HG03575 (cell line): ENCODE results near the gene KCNK1.
A peak's percentile ranks its signal among the peaks of the same experiment; 100 is the strongest.
"Not testable (repeated sequence)": the region's sequence is repeated elsewhere in the genome, so short reads cannot be mapped to it uniquely, and the experiment has no call there.

ENCODE experiments used
- ATAC-seq: cut with Tn5 transposase; IDR thresholded peaks from one replicate; pipeline ENCODE4 v1.9.1; 2021; ENCODE audit not compliant: unreplicated experiment, insufficient number of reproducible peaks, low FRiP score; ENCODE audit errors: extremely low read depth

KCNK1 gene

DNA sequence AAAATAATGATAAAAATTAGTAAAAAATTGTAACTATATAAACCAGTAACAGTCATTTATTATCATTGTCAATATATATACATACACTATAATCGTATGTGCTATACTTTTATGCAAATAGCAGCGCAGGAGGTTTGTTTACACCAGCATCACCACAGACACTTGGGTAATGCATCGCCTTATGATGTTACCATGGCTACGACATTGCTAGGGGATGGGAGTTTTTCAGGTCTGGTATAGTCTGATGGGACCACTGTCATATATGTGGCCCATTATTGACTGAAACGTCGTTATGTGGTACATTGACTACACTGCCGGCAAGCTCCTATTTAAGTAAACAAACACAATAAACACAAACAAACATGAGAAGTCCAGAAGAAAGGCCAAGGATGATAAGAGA is 45.6 kb downstream of the KCNK1 start:
- no peak for ATAC-seq

DNA sequence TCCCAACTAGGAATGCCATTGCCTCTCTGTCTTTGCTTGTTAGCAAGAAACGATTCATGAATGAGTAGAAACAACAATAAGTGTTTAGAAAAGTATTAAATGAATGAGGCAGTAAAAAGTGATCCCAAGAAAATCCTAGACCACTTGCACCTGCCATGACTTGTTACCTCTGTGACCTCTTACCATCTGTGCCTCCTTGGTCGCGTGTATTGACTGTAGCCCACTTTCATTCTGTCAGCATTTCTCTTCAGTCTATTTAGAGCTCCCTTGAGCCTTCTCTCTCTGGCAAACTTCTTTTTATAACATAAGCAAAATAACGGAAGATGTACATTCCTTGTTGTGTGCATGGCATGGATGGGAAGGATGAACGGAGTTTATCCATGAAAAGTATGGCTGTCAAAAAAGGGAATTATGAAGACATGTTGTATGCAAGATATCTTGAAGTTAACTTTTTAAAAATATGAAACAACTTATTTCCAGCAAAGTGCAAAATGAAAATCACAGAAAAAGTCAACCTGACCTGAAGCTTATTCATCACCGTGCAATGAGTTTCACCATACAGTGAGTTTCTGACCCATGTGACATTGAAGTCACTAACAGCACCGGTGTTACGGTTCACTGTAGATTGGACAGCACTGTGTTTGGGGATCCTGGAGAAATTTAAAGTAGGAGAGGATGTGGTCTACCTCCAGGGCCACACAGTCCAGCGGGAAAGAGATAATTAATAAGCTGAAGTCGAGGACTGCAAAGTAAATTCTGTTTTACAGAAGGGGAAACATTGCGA is 47.7 kb downstream of the KCNK1 start:
- no peak for ATAC-seq

DNA sequence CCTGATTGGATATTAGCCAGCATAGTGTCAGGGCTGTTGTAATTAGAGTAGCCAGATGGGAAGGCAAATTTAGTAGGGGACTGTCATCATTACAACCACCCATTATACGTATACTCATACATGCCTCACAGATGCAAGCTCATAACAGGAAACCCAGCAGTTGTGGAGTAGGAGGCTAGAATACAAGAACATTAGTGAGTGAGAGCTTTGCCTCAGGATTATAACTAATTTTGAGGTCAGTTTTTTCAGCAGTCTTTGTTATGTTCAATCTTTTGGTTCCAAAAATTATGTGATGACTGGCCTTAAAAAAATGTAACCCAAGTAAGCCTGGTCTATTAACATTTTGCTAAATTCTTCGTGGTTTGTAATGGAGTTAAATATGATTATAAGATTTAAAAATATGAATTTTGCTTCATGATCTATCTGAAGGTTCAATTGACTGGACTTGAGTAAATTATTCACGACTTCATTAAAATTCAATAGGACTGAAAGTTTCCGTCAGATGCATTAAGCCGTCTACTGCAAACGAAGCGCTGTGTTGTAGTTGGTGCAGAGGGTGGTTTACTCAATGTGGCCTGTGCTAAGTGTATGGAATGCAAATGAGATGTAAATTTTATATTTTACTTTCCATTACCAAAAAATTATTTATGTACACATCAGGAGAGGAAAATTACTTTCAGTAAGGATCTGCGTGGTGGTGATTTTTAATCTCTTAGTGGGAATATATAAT is 48.8 kb downstream of the KCNK1 start:
- ATAC-seq, result no peak

DNA sequence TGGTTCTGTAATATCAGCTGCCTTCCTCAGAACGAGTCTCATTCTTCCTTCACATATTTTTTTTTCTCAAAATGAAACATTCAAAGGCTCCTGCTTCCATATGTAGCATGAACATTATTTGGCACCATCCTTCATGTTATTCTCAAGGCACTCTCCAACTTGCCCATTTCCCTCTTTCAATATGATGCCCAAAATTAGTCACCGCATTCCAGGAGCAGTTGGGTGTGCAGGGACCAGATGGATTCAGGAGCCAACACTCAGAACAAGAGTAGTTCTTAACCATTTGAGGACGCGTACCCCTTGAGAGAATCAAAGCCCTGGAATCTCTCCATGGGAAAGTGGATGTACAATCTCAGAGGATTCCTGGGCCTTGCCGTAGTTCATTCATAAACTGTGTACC is 50.3 kb downstream of the KCNK1 start:
- no peak for ATAC-seq

DNA sequence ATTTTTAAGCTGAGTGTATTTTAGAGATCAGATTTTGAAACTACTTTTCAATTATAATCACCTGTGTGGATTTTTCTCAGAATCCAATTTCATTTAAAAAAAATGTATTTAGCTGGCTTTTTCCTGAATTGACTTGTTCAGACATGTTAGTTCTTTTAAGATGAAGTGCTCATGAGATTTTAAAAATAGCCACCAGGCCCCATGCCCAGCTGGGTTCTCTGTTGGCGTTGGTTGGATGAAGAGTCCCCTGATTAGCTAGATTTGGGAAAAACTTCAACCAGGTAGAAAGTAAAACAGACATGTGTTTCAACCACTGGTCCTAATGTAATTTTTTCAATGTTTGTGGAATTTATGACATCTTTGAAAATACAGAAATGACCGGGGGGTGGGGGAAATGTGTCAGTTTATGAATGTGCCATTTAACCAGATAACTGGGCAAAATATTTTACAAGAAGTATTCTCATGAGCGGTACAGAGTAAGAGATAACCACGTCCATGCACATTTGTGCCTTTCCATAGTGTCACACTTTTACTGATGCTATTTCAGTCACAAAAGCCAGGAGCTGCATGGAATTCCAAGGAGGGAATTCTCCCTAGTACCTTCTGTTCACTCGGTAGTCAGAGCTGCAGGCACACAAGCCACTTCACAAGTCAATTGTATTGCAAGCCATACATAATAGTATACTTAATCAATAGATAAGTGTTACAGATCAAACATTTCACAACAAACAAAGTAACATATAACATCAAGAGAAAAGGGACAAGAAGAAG is 51.1 kb downstream of the KCNK1 start:
- ATAC-seq, result no peak

DNA sequence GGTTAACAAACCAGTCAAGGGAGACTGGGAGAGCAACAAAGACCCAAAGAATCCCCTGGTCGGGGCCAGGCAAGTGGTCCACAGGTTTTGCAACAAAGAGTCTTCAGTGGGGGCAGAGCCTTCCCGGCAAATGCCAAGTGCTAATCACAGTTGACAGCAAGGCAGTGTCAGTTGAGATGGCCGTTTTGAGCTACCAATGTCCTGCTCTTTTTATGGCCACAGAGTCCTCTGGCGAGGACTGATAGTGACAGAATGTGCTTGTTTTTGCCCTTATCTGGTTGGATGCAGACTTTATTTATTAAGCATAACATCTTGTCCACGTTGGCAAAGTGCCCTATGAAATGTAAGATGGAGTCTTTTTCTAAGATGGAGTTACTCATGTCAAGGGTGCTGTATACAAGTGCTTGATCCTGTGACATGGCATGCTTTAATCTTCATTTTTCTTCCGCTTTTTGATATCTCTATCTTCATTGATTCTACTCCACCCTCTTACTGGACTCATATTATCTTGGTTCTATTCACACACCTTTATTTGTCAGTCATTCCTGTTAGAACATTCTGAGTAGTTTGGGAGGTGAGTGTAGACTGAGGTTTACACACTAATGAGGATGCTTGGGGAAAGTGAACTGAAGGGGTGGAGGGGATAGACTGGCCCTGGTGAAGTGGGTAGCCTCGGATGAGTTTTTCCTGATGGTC is 51.8 kb downstream of the KCNK1 start:
- ATAC-seq, result no peak

DNA sequence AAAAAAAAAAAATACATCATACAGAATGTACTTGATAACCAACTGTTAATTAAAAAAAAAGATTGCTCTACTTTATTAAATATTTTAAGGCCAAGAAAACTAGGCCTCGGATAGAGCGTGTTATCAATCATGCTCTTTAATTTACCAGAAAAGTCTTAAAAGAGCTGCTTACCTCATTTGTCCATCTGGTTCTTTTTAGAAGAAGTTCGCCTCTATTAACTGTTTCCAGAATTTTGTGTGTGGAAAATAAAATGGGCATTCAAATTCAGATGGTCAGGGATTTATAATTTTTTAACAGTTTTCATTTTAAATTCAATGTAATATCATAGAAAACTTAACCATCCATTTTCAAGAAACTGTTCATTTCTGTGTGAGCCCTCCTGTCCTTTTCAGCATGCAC is 53.8 kb downstream of the KCNK1 start:
- ATAC-seq, result no peak

DNA sequence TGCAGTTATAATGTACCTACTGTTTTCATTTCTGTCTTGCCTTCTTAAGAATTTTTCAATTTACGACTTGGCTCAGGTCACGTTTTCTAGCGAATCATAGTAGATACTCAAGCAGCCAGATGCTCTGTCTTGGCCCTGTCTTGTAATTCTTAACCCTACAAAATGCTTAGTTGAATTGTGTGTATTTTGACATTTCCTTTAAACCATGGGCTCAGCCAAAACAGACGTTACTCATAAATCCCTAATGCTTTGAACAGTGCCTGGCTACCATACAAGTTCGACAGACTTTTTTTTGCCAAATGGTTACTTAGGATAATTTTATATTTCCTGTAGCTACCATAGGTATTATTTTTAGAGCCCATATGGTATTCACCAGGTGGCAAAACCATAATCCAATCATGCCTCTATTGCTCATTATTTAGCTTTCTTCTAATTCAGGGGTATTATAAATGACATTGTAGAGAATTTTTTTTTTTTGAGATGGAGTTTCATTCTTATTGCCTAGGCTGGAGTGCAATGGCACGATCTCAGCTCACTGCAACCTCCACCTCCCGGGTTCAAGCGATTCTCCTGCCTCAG is 54.3 kb downstream of the KCNK1 start:
- no peak for ATAC-seq

DNA sequence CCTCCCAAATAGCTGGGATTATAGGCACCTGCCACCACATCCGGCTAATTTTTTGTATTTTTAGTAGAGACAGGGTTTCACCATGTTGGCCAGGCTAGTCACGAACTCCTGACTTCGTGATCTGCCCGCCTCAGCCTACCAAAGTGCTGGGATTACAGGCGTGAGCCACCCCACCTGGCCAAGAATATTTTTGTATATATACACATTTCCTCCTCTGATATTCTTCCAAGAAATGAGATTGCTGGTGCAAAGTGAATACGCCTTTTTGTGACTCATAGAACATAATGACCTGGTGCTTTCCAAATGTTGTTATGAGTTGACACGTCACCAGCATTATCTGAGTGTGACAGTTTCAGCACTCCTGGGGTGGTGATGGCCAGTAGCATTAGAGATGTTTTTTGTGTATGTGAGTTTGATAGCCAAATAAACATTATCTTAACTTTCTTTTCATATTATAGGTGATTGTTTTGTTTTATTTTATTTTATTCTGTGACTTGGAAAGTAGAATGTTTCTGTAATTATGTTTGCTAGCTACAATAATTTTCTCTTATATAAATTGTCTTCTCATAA is 54.9 kb downstream of the KCNK1 start:
- peak; percentile 52 for ATAC-seq

DNA sequence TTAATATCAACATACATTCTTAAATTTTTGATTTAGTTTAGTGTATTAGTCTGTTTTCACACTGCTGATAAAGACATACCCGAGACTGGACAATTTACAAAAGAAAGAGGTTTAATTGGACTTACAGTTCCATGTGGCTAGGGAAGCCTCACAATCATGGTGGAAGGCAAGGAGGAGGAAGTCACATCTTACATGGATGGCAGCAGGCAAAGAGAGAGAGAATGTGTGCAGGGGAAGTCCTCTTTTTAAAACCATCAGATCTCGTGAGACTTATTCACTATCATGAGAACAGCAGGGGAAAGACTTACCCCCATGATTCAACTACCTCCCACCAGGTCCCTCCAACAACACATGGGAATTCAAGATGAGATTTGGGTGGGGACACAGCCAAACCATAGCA is 56.5 kb downstream of the KCNK1 start:
- ATAC-seq, result not testable (repeated sequence)

DNA sequence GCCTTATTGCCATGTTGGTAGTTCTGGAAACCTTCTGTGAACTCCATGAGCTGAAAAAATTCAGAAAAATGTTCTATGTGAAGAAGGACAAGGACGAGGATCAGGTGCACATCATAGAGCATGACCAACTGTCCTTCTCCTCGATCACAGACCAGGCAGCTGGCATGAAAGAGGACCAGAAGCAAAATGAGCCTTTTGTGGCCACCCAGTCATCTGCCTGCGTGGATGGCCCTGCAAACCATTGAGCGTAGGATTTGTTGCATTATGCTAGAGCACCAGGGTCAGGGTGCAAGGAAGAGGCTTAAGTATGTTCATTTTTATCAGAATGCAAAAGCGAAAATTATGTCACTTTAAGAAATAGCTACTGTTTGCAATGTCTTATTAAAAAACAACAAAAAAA is 57.4 kb downstream of the KCNK1 start:
- no peak for ATAC-seq

DNA sequence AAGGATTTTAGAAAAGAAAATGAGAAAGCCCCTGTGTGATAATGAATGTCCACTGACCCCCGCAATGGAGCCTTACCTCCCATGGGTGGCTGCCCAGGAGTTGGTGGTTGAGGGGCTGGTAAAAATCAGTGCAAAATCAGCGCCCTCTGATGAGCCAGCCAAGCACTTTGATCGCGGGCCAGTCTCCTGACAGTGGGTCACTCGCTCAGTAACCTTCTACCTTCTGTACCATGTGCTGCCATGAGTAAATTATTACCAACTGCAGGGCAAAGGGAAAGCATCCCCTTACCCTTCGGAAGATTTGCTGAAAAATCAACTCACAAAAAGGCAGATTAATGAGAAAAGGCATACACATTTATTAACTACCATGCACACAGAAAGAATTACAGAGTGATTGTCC is 58.8 kb downstream of the KCNK1 start:
- no peak for ATAC-seq

DNA sequence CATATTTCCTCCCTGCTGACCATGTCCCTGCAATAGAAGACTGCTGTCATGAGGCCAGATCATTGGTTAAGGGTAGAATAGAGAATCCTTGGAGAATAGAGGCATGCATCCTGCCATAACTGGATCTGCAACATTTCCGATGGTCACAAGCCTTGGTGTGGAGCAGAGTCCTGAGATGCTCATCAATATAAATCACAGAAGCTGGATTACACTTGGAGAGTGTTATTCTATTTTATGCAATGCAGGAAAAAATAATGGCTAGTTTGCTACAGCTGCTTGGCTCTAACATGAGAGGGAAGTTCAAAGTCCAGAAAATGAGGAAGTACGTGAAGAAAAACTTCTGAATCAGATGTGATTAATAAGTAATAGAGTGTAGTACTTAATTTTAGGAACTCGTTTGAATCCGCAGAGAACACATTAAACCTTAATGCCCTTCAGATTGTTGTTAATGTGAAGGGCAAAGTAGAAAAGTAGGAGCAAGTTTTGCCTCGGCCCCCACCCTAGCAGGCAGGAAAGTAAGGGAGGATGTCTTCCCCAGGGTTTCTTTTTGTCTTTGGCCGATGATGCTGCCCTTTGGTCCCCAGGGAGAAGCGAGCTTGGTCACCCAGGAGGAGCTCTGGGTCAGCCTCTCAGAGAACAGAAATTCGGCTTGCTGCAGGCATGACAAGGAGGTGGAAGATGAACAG is 59.5 kb downstream of the KCNK1 start:
- ATAC-seq, result no peak

DNA sequence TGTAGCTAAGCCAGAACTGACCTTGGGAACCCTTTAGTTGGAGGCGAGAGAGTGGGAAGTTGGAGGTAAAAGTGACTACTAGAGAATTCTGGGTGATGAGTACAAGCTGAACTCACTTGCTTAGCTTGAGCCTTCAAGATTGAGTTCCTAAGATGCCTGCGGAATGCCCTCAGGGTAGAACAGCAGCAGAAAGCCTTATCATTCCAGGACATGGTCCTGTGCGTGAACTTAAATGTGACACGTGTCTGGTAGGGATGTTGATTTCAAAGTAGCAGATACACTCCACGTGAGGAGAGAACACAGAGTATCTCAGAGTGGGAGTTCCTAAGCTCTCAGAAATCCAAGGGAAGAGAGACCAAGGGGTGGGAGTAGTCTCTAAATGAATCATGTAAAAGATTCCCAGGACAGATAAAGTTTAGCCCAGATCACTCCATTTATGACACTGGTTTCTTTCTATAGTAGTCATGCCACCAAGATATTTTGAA is 60.1 kb downstream of the KCNK1 start:
- no peak for ATAC-seq

DNA sequence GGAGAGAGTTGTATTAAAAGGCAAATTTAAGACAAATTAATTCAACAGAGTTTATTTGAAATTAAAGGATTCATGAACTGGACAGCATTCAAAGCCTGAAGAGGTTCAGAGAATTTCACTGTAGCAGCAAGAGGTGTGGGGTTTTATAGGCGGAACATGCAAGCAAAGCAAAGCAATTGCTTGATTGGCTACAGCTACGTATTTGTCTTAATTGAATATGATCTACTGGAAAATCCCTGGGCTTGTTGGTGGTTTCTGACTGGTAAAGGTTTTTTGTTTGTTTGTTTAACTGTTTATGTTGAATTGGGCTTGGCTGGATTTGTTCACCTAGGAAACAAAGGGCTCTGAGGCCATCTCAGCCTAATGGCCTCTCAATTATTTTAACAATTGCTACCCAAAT is 61.5 kb downstream of the KCNK1 start:
- ATAC-seq, result no peak

DNA sequence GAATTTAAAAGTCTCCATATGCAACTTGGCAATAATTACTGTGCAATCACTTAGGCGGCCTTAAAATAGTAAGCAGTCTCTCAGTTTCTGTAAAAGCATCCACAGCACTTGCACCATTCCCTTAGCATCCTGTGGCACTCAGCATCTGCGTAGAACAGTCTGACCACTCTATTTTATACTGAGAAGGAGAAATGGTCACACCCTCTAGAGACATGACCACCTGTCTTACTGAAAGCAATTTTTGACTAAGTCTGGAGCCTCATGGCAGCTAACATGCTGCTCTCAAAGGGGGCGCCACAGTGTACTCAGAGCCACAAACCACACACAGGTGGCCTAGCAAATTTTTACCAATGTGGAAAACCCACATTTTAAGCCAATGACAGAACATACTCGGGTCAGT is 62.0 kb downstream of the KCNK1 start:
- ATAC-seq, result peak; percentile 71

DNA sequence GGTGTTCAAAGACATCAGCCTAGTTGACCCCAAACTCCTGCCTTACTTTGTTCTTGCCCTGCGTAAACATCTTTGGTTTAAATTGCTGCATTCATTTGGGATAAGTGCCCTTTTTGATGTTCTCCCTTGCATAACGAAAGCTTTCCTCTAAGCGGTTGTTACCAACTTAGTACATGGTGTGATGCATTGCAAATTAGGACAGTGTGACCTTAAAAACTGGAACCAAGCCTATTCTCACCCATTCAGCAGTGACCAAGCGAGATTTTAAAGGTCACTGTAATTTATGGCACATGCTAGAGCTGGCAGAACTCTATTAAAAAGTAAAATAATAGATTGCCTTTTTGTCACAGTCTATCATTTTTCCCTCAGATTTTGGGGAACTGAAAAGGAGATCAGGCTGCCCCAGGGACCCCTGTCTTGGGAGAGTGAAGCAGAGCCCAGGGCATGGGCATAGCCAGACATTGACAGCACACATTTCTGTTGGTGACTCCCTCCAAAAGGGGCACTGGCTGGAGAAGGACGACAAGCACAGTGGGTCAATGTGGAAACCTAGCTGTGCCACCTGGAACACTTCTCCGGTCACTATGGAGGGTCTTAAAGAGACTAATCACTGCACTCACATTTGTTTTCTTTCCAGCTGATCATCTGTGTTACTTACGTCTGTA is 63.9 kb downstream of the KCNK1 start:
- no peak for ATAC-seq

DNA sequence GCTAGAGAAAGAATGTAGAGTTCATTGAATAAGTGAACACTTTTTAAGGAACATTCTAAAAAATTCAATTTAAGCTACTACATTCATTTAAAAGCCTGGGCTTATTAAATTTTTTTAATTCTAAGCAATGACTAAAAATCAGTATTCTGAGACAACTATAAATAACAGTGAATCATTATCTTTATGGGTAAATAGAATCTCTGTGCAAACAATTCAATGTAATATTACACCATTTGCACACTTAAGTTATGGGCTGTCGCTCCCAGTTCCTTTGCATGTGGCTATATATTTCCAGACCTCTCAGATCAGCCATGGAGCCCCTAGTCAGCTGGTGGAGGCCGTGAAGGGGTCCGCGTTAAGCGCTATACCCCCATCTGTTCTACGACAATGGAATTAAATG is 65.1 kb downstream of the KCNK1 start:
- no peak for ATAC-seq
